Mesenchymal stem cell (in vitro differentiated cells and primary cell): ENCODE measurements around the gene XRCC3.

Experiments
- DNase-seq: peaks from one replicate; pipeline ENCODE4 v3.0.0-alpha.2; 2013
- H2AFZ ChIP-seq: one replicate; pipeline ENCODE4 v1.6.1; 2013; ENCODE audit warnings: low read depth, mild to moderate bottlenecking, control low read depth, inconsistent platforms, low read length, moderate library complexity
- H2AK5ac ChIP-seq: 2 replicates; pipeline ENCODE4 v1.6.1; 2013; ENCODE audit warnings: low read length, moderate library complexity, mild to moderate bottlenecking, inconsistent platforms; ENCODE audit not compliant: severe bottlenecking
- H2BK120ac ChIP-seq: one replicate; pipeline ENCODE4 v1.6.1; 2013; ENCODE audit warnings: low read depth, mild to moderate bottlenecking, inconsistent platforms, low read length, moderate library complexity
- H2BK12ac ChIP-seq, 2 experiments: one replicate each; pipeline ENCODE4 v1.6.1; 2013; ENCODE audit warnings: inconsistent platforms in 2 of 2, low read length in 2 of 2, mild to moderate bottlenecking in 2 of 2, moderate library complexity in 2 of 2, control low read depth in 1 of 2
- H2BK15ac ChIP-seq: one replicate; pipeline ENCODE4 v1.6.1; 2013; ENCODE audit warnings: mild to moderate bottlenecking, low read depth, inconsistent platforms; ENCODE audit not compliant: poor library complexity, severe bottlenecking
- H2BK5ac ChIP-seq: 2 replicates; pipeline ENCODE4 v1.6.1; 2013; ENCODE audit warnings: low read depth, mild to moderate bottlenecking, low read length, control low read depth, inconsistent platforms; ENCODE audit not compliant: poor library complexity, severe bottlenecking
- H3K14ac ChIP-seq, 2 experiments: one replicate each; pipeline ENCODE4 v1.6.1; 2013; ENCODE audit warnings: inconsistent platforms in 2 of 2, low read length in 2 of 2, control low read depth in 1 of 2, mild to moderate bottlenecking in 1 of 2, moderate library complexity in 1 of 2
- H3K18ac ChIP-seq, 2 experiments: one replicate each; pipeline ENCODE4 v1.6.1; 2013; ENCODE audit warnings: inconsistent platforms in 2 of 2, low read length in 2 of 2, control low read depth in 1 of 2, low read depth in 1 of 2, mild to moderate bottlenecking in 1 of 2
- H3K23ac ChIP-seq, 2 experiments: one replicate each; pipeline ENCODE4 v1.6.1; 2013; ENCODE audit warnings: inconsistent platforms in 2 of 2, low read length in 2 of 2, mild to moderate bottlenecking in 2 of 2, moderate library complexity in 2 of 2, control low read depth in 1 of 2
- H3K27ac ChIP-seq: 2 replicates; pipeline ENCODE4 v1.5.1; 2013; ENCODE audit warnings: mild to moderate bottlenecking, moderate library complexity, low read length, control low read depth, inconsistent platforms; ENCODE audit not compliant: poor library complexity, severe bottlenecking
- H3K27me3 ChIP-seq, 2 experiments: 2 replicates each; pipeline versions ENCODE4 v1.6.1 to v1.7.0; 2013; ENCODE audit warnings: low read length in 2 of 2, mild to moderate bottlenecking in 2 of 2, moderate library complexity in 2 of 2, control low read depth in 1 of 2, inconsistent platforms in 1 of 2; ENCODE audit not compliant: control insufficient read depth in 1 of 2, insufficient read depth in 1 of 2
- H3K36me3 ChIP-seq, 2 experiments: 2 replicates each; pipeline versions ENCODE4 v1.6.1 to v1.7.0; 2013; ENCODE audit warnings: low read length in 2 of 2, control low read depth in 1 of 2, inconsistent platforms in 1 of 2, low read depth in 1 of 2, mild to moderate bottlenecking in 1 of 2; ENCODE audit not compliant: insufficient read depth in 2 of 2, control insufficient read depth in 1 of 2
- H3K4ac ChIP-seq, 2 experiments: one replicate each; pipeline ENCODE4 v1.6.1; 2013; ENCODE audit warnings: inconsistent platforms in 2 of 2, low read length in 2 of 2, mild to moderate bottlenecking in 2 of 2, moderate library complexity in 2 of 2, control low read depth in 1 of 2, low read depth in 1 of 2
- H3K4me1 ChIP-seq: 2 replicates; pipeline ENCODE4 v1.6.1; 2013; ENCODE audit warnings: low read depth, low read length, control low read depth; ENCODE audit not compliant: control insufficient read depth, insufficient read depth
- H3K4me2 ChIP-seq: 2 replicates; pipeline ENCODE4 v1.6.1; 2013; ENCODE audit warnings: low read length, mild to moderate bottlenecking, inconsistent platforms; ENCODE audit not compliant: poor library complexity, severe bottlenecking
- H3K4me3 ChIP-seq, 2 experiments: 2 replicates each; pipeline versions ENCODE4 v1.5.1 to v1.7.0; 2013; ENCODE audit warnings: low read length in 2 of 2, mild to moderate bottlenecking in 2 of 2, control low read depth in 1 of 2, low read depth in 1 of 2; ENCODE audit not compliant: insufficient read depth in 1 of 2
- H3K79me1 ChIP-seq: replicated peaks from 2 replicates; pipeline ENCODE4 v1.6.1; 2013; ENCODE audit warnings: mild to moderate bottlenecking, control low read depth, low read length, inconsistent platforms; ENCODE audit not compliant: poor library complexity, severe bottlenecking
- H3K9ac ChIP-seq: 2 replicates; pipeline ENCODE4 v1.7.0; 2013; ENCODE audit warnings: mild to moderate bottlenecking, low read length, moderate library complexity
- H3K9me3 ChIP-seq: 2 replicates; pipeline ENCODE4 v1.7.0; 2013; ENCODE audit warnings: mild to moderate bottlenecking, low read length; ENCODE audit not compliant: control insufficient read depth
- H4K8ac ChIP-seq: one replicate; pipeline ENCODE4 v1.6.1; 2013; ENCODE audit warnings: inconsistent platforms, mild to moderate bottlenecking, low read length, moderate library complexity
- H4K91ac ChIP-seq: one replicate; pipeline ENCODE4 v1.6.1; 2013; ENCODE audit warnings: mild to moderate bottlenecking, low read length, inconsistent platforms
- whole genome bisulfite sequencing: methylation state at CpG from one replicate; pipeline ENCODE4 v1.1.7; 2013; ENCODE audit warnings: mixed read lengths; 5-methylcytosine and 5-hydroxymethylcytosine counted together

The XRCC3 gene

GRCh38 chr14:103732868-103733620, 17.8 kb upstream of the XRCC3 start:
- no peak overlapping the region for H3K4me2 ChIP-seq
- peaks cover 31% of the 10 kb centered on the region for H3K79me1 ChIP-seq
- no peak overlapping the region for H4K8ac ChIP-seq
- H2BK15ac ChIP-seq = no peak overlapping the region
- no peak for DNase-seq
- no peaks in the 10 kb centered on the region for H3K27me3 ChIP-seq
- H4K91ac ChIP-seq = peak overlapping the region; percentile 50
- no peak overlapping the region for H2BK12ac ChIP-seq
- H3K23ac ChIP-seq = no peak overlapping the region
- H3K36me3 ChIP-seq = peaks cover 65 to 81% of the 10 kb centered on the region in 2 experiments
- H3K9me3 ChIP-seq = no peaks in the 10 kb centered on the region
- no peak overlapping the region for H2AFZ ChIP-seq
- no peak overlapping the region for H3K9ac ChIP-seq
- no peak overlapping the region for H3K14ac ChIP-seq
- no peak overlapping the region for H3K18ac ChIP-seq
- H2AK5ac ChIP-seq = no peak overlapping the region
- no peak overlapping the region for H3K4ac ChIP-seq
- H2BK120ac ChIP-seq = no peak overlapping the region
- no peak overlapping the region for H3K27ac ChIP-seq
- no peak overlapping the region for H2BK5ac ChIP-seq
- WGBS = 94% methylated on average over 7 of the region's 9 CpGs
- H3K4me3 ChIP-seq = no peak overlapping the region
- peaks cover 8% of the 10 kb centered on the region for H3K4me1 ChIP-seq

GRCh38 chr14:103731916-103732867, 16.9 kb upstream of the XRCC3 start:
- no peak for DNase-seq
- Histone ChIP-seq H2AK5ac (no peak overlapping the region), H3K27ac (no peak overlapping the region), H3K4me2 (no peak overlapping the region), H4K8ac (no peak overlapping the region), H3K4me1 (peaks cover 8% of the 10 kb centered on the region), H3K18ac (no peak overlapping the region), H4K91ac (peak overlapping the region; percentile 50), H2BK15ac (no peak overlapping the region), H3K23ac (no peak overlapping the region), H3K4me3 (no peak overlapping the region), H3K79me1 (peaks cover 38% of the 10 kb centered on the region), H3K9me3 (no peaks in the 10 kb centered on the region), H3K14ac (no peak overlapping the region), H3K27me3 (no peaks in the 10 kb centered on the region), H2AFZ (no peak overlapping the region), H3K9ac (no peak overlapping the region), H3K36me3 (peaks cover 68 to 86% of the 10 kb centered on the region in 2 experiments), H2BK120ac (no peak overlapping the region), H2BK12ac (no peak overlapping the region), H2BK5ac (no peak overlapping the region), H3K4ac (no peak overlapping the region)
- WGBS = 96% methylated on average over 24 of the region's 24 CpGs

- H2BK12ac ChIP-seq = no peak overlapping the region
- no peak overlapping the region for H3K9ac ChIP-seq
- H2BK5ac ChIP-seq = no peak overlapping the region
- no peak overlapping the region for H3K14ac ChIP-seq
- H3K27ac ChIP-seq = no peak overlapping the region
- no peak overlapping the region for H3K4me2 ChIP-seq
- no peak overlapping the region for H2AFZ ChIP-seq
- H2BK15ac ChIP-seq = no peak overlapping the region
- H3K9me3 ChIP-seq = no peaks in the 10 kb centered on the region
- no peak overlapping the region for H3K4me3 ChIP-seq
- no peak overlapping the region for H3K23ac ChIP-seq
- H2BK120ac ChIP-seq = no peak overlapping the region
- 95% methylated on average over 15 of the region's 15 CpGs for WGBS
- no peak overlapping the region for H4K91ac ChIP-seq
- H2AK5ac ChIP-seq = no peak overlapping the region
- no peak overlapping the region for H3K4ac ChIP-seq
- H3K18ac ChIP-seq = no peak overlapping the region
- no peak overlapping the region for H4K8ac ChIP-seq
- H3K79me1 ChIP-seq = peaks cover 41% of the 10 kb centered on the region
- H3K4me1 ChIP-seq = peaks cover 9% of the 10 kb centered on the region
- no peaks in the 10 kb centered on the region for H3K27me3 ChIP-seq
- DNase-seq = no peak
- peaks cover 70 to 88% of the 10 kb centered on the region in 2 experiments for H3K36me3 ChIP-seq
Observed at GRCh38 chr14:103731481-103731880, 16.2 kb upstream of the XRCC3 start.

- Histone ChIP-seq H2AK5ac (no peak overlapping the region), H3K18ac (no peak overlapping the region), H3K79me1 (peaks cover 45% of the 10 kb centered on the region), H3K14ac (no peak overlapping the region), H3K9me3 (no peaks in the 10 kb centered on the region), H3K4me3 (no peak overlapping the region), H3K4me2 (no peak overlapping the region), H3K27me3 (no peaks in the 10 kb centered on the region), H3K27ac (no peak overlapping the region), H2BK15ac (no peak overlapping the region), H3K36me3 (peaks cover 78 to 88% of the 10 kb centered on the region in 2 experiments), H2BK120ac (no peak overlapping the region), H2BK5ac (no peak overlapping the region), H2AFZ (no peak overlapping the region), H3K23ac (no peak overlapping the region), H3K4me1 (peaks cover 11% of the 10 kb centered on the region), H3K4ac (no peak overlapping the region), H2BK12ac (no peak overlapping the region), H4K91ac (no peak overlapping the region), H3K9ac (no peak overlapping the region), H4K8ac (no peak overlapping the region)
- WGBS = 95% methylated on average over 15 of the region's 15 CpGs
- no peak for DNase-seq
Observed at GRCh38 chr14:103730490-103731035, 15.3 kb upstream of the XRCC3 start.
